ENCODE data around the gene RALGDS.

RALGDS gene

GRCh38 chr9:133137451-133138231, 16.6 kb upstream of the RALGDS start:
- DNase-seq (ENCODE audit: low read depth), result no peak

- no peak for DNase-seq (ENCODE audit: low read depth)
Observed at GRCh38 chr9:133135146-133135745, 14.2 kb upstream of the RALGDS start.

- no peak for DNase-seq (ENCODE audit: low read depth)
Observed at GRCh38 chr9:133134388-133135145, 13.5 kb upstream of the RALGDS start.

- peak; percentile 89 for DNase-seq (ENCODE audit: low read depth)
Observed at GRCh38 chr9:133133681-133134387, 12.8 kb upstream of the RALGDS start.

- DNase-seq (ENCODE audit: low read depth), result no peak
Observed at GRCh38 chr9:133132174-133132573, 11.1 kb upstream of the RALGDS start.

- no peak for DNase-seq (ENCODE audit: low read depth)
Observed at GRCh38 chr9:133131506-133131905, 10.5 kb upstream of the RALGDS start.

- DNase-seq (ENCODE audit: low read depth), result peak; percentile 48
Observed at GRCh38 chr9:133130685-133131244, 9.7 kb upstream of the RALGDS start.

- no peak for DNase-seq (ENCODE audit: low read depth)
Observed at GRCh38 chr9:133129001-133129795, 8.2 kb upstream of the RALGDS start.

- DNase-seq (ENCODE audit: low read depth), result no peak
Observed at GRCh38 chr9:133128152-133128551, 7.1 kb upstream of the RALGDS start.

GRCh38 chr9:133127340-133127981, 6.4 kb upstream of the RALGDS start:
- peak; percentile 50 for DNase-seq (ENCODE audit: low read depth)

GRCh38 chr9:133126697-133127339, 5.8 kb upstream of the RALGDS start:
- DNase-seq (ENCODE audit: low read depth), result no peak

- DNase-seq (ENCODE audit: low read depth), result no peak
Observed at GRCh38 chr9:133125941-133126696, 5.1 kb upstream of the RALGDS start.

GRCh38 chr9:133124907-133125275, 3.9 kb upstream of the RALGDS start:
- no peak for DNase-seq (ENCODE audit: low read depth)

- no peak for DNase-seq (ENCODE audit: low read depth)
Observed at GRCh38 chr9:133124123-133124906, 3.3 kb upstream of the RALGDS start.

- no peak for DNase-seq (ENCODE audit: low read depth)
Observed at GRCh38 chr9:133122935-133123611, 2.0 kb upstream of the RALGDS start.

GRCh38 chr9:133122605-133122934, 1.5 kb upstream of the RALGDS start:
- DNase-seq (ENCODE audit: low read depth), result no peak

- DNase-seq (ENCODE audit: low read depth), result no peak
Observed at GRCh38 chr9:133121915-133122550, 993 bp upstream of the RALGDS start.
